SK-N-SH (cell line): ENCODE results near the gene RAPGEF3. TPM values are rescaled to one million over a fixed set of nuclear protein-coding genes. Genes with fewer than 3 reads are reported as not detected.

Experiments
- CTCF ChIA-PET: fragments of 300-600, 350-600 bp; formaldehyde crosslinking; extraction: SDS; loops from one replicate; lab custom pipeline; 2021; lab: Yijun Ruan, JAX
- POLR2A ChIA-PET: fragments of 350-600 bp; sonication (Branson Sonifier 250); formaldehyde crosslinking; extraction: SDS; loops from one replicate; lab custom pipeline; 2020; ENCODE audit warnings: antibody characterized with exemption, inconsistent platforms; lab: Yijun Ruan, JAX
- DNase-seq: peaks from one replicate; pipeline ENCODE4 v3.0.0; 2012
- H2AFZ ChIP-seq: fragments of 200-600 bp; sonication (generic); 2 replicates; pipeline ENCODE4 v1.8.1; 2016; ENCODE audit warnings: antibody characterized with exemption, mild to moderate bottlenecking, low read depth
- H3F3A ChIP-seq: fragments of 200-600 bp; sonication (generic); replicated peaks from 2 replicates; pipeline ENCODE3; 2016; ENCODE audit warnings: antibody characterized with exemption, mild to moderate bottlenecking; ENCODE audit not compliant: insufficient read depth
- H3K27ac ChIP-seq, 2 experiments: fragments of 200-500 bp in 1 of 2; fragments of 200-600 bp in 1 of 2; sonication (Bioruptor generic) in 1 of 2; sonication (generic), shearing (Covaris generic) in 1 of 2; 2 replicates each; pipeline versions ENCODE4 v1.5.1 to v1.6.1; 2014 to 2016; ENCODE audit warnings: low read depth in 2 of 2, inconsistent platforms in 1 of 2, low read length in 1 of 2, mild to moderate bottlenecking in 1 of 2, mixed read lengths in 1 of 2
- H3K27me3 ChIP-seq: fragments of 200-600 bp; sonication (generic), shearing (Covaris generic); 2 replicates; pipeline ENCODE4 v1.6.1; 2016; ENCODE audit warnings: mixed run types; ENCODE audit not compliant: insufficient read depth
- H3K36me3 ChIP-seq, 2 experiments: fragments of 200-500 bp in 1 of 2; fragments of 200-600 bp in 1 of 2; sonication (Bioruptor generic) in 1 of 2; sonication (generic) in 1 of 2; replicated peaks in 1 of 2; 2 replicates each; pipeline versions ENCODE3 to v1.5.1; 2014 to 2016; ENCODE audit warnings: low read length in 1 of 2, mild to moderate bottlenecking in 1 of 2; ENCODE audit not compliant: insufficient read depth in 2 of 2, control insufficient read depth in 1 of 2
- H3K4me1 ChIP-seq, 2 experiments: fragments of 200-500 bp in 1 of 2; fragments of 200-600 bp in 1 of 2; sonication (Bioruptor generic) in 1 of 2; sonication (generic), shearing (Covaris generic) in 1 of 2; 2 replicates each; pipeline versions ENCODE4 v1.5.1 to v1.6.1; 2014 to 2016; ENCODE audit warnings: low read depth in 1 of 2, low read length in 1 of 2, mixed run types in 1 of 2; ENCODE audit not compliant: insufficient read depth in 2 of 2, control insufficient read depth in 1 of 2
- H3K4me2 ChIP-seq: fragments of 200-600 bp; sonication (generic), shearing (Covaris generic); 2 replicates; pipeline ENCODE4 v1.6.1; 2017; ENCODE audit warnings: mixed run types
- H3K4me3 ChIP-seq, 2 experiments: fragments of 200-500 bp in 1 of 2; fragments of 200-600 bp in 1 of 2; sonication (Bioruptor generic) in 1 of 2; sonication (generic), shearing (Covaris generic) in 1 of 2; 2 replicates each; pipeline versions ENCODE4 v1.5.1 to v1.8.1; 2014 to 2016; ENCODE audit warnings: low read depth in 2 of 2, inconsistent platforms in 1 of 2, low read length in 1 of 2, mild to moderate bottlenecking in 1 of 2, mixed read lengths in 1 of 2, moderate library complexity in 1 of 2
- H3K79me2 ChIP-seq: fragments of 200-600 bp; sonication (generic); 2 replicates; pipeline ENCODE4 v1.8.1; 2017; ENCODE audit warnings: mild to moderate bottlenecking; ENCODE audit not compliant: insufficient read depth
- H3K9ac ChIP-seq: fragments of 200-600 bp; sonication (generic); 2 replicates; pipeline ENCODE4 v1.6.1; 2017; ENCODE audit warnings: mixed run types
- H3K9me2 ChIP-seq: fragments of 200-600 bp; sonication (generic); 2 replicates; pipeline ENCODE4 v1.6.1; 2017; ENCODE audit warnings: mixed run types
- H3K9me3 ChIP-seq: fragments of 200-600 bp; sonication (generic); 2 replicates; pipeline ENCODE4 v1.6.1; 2017; ENCODE audit warnings: mixed run types, mild to moderate bottlenecking, moderate library complexity
- H4K20me1 ChIP-seq: fragments of 200-600 bp; sonication (generic); 2 replicates; pipeline ENCODE4 v1.6.1; 2017; ENCODE audit warnings: mild to moderate bottlenecking, mixed run types; ENCODE audit not compliant: insufficient read depth
- CHD2 ChIP-seq: fragments of 150-350 bp; IDR thresholded peaks from 2 replicates; pipeline ENCODE4 v1.6.1; 2018; ENCODE audit warnings: low read length; ENCODE audit not compliant: partially characterized antibody
- ELF1 ChIP-seq: IDR thresholded peaks from 2 replicates; pipeline ENCODE4 v1.4.0; 2012
- FOSL2 ChIP-seq: IDR thresholded peaks from 2 replicates; pipeline ENCODE4 v1.4.0; 2012; ENCODE audit warnings: low read depth, mild to moderate bottlenecking, moderate library complexity, borderline replicate concordance
- FOXJ3 ChIP-seq: sonication (generic); formaldehyde crosslinking; IDR thresholded peaks from 2 replicates; pipeline ENCODE4 v1.5.1; 2020; ENCODE audit warnings: mild to moderate bottlenecking, missing genetic modification reagents
- FOXM1 ChIP-seq: IDR thresholded peaks from 2 replicates; pipeline ENCODE4 v1.4.0; 2012; ENCODE audit warnings: low read depth, mild to moderate bottlenecking
- GABPA ChIP-seq: IDR thresholded peaks from 2 replicates; pipeline ENCODE4 v1.4.0; 2012; ENCODE audit warnings: low read depth, mild to moderate bottlenecking
- GATA2 ChIP-seq: sonication (generic); formaldehyde crosslinking; IDR thresholded peaks from 2 replicates; pipeline ENCODE4 v1.5.0; 2020; ENCODE audit warnings: mild to moderate bottlenecking, missing genetic modification reagents
- JUND ChIP-seq: IDR thresholded peaks from 2 replicates; pipeline ENCODE4 v1.4.0; 2012
- MEF2A ChIP-seq: IDR thresholded peaks from 2 replicates; pipeline ENCODE4 v1.4.0; 2012; ENCODE audit warnings: low read depth, borderline replicate concordance
- MXI1 ChIP-seq: IDR thresholded peaks from 2 replicates; pipeline ENCODE4 v1.6.1; 2012; ENCODE audit warnings: mild to moderate bottlenecking, low read depth, low read length, improper control_type of control experiment
- NRF1 ChIP-seq: IDR thresholded peaks from 2 replicates; pipeline ENCODE4 v1.6.1; 2012; ENCODE audit warnings: low read depth, mild to moderate bottlenecking, low read length
- RAD21 ChIP-seq: IDR thresholded peaks from 2 replicates; pipeline ENCODE4 v1.6.1; 2012; ENCODE audit warnings: mild to moderate bottlenecking, low read length
- RFX5 ChIP-seq: IDR thresholded peaks from 2 replicates; pipeline ENCODE4 v1.6.1; 2012; ENCODE audit warnings: mild to moderate bottlenecking, improper control_type of control experiment, low read length
- RXRA ChIP-seq: IDR thresholded peaks from 2 replicates; pipeline ENCODE4 v1.4.0; 2012; ENCODE audit warnings: low read depth, mild to moderate bottlenecking, borderline replicate concordance
- TAF1 ChIP-seq: IDR thresholded peaks from 2 replicates; pipeline ENCODE4 v1.6.1; 2012; ENCODE audit warnings: low read depth, mild to moderate bottlenecking, low read length, moderate library complexity, borderline replicate concordance
- TCF12 ChIP-seq: IDR thresholded peaks from 2 replicates; pipeline ENCODE4 v1.4.0; 2012
- WGBS: methylation state at CpG from one replicate; pipeline ENCODE4 v1.1.6; 2017; ENCODE audit warnings: low lambda C conversion rate; 5-methylcytosine and 5-hydroxymethylcytosine counted together
- polyA plus RNA-seq, 3 experiments: library from polyadenylated mRNA; depleted of rRNA; stranded (reverse); fragments of >200 nt; gene quantifications; 2 replicates each; pipeline ENCODE4 v1.2.3, GENCODE V29; 2012
- TF ChIP-seq, protein P1 (sequence below): fragments of 150-350 bp; IDR thresholded peaks from 2 replicates; pipeline ENCODE4 v1.6.1; 2016; ENCODE audit warnings: mild to moderate bottlenecking, low read depth, low read length
- TF ChIP-seq, protein P2 (sequence below): IDR thresholded peaks from 2 replicates; pipeline ENCODE4 v1.4.0; 2012; ENCODE audit warnings: low read depth, borderline replicate concordance
- TF ChIP-seq, protein P3 (sequence below): IDR thresholded peaks from 2 replicates; pipeline ENCODE4 v1.4.0; 2012; ENCODE audit warnings: low read depth, borderline replicate concordance
- TF ChIP-seq, protein P4 (sequence below): fragments of 200-600 bp; sonication (generic); IDR thresholded peaks from 2 replicates; pipeline ENCODE4 v1.6.1; 2017; ENCODE audit warnings: antibody characterized with exemption, mild to moderate bottlenecking, moderate library complexity
- TF ChIP-seq, protein P5 (sequence below): IDR thresholded peaks from 2 replicates; pipeline ENCODE4 v1.4.0; 2012; ENCODE audit warnings: low read depth

RAPGEF3 gene
- polyA plus RNA-seq, 1 of the 3 experiments (the other 2 are of a cell fraction), result 0.90 TPM

DNA sequence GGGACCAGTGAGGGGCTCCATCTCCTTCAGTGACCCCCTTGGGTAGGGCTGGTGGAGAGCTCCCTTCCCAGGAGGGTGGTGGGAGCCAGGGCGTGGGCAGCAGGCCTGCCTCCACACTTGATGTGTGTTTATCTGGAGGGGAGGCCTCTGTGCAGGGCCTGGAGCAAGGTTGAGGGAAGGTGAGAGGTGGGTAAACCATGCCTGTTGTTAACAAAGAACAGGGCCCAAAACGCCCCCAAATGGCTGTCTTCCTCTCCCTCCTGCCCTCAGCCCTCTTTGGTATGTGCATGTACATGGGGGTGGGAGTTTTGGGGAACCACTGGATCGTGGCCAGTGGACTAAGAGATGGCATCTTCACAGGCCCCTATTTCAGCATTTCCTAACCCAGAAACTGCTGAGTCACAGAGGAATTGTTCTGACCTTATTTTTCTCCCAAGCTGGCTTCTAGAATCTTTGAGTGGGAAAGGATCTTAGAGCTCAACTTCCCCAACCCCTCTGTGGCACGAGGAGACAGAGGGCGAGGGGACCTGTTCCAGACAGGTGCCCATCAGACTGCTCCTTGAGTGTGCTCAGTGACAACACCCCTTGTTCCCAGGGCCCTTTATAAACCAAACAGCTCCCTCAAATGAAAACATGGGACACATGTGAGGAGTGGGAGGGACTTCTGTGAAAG is 17.9 kb upstream of the RAPGEF3 start:
- Histone ChIP-seq H3F3A (peaks cover 23% of the 10 kb centered on the region), H3K4me2 (no peak overlapping the region), H3K9me3 (no peaks in the 10 kb centered on the region), H3K9me2 (no peaks in the 10 kb centered on the region), H3K36me3 (no peaks in the 10 kb centered on the region), H3K4me3 (no peak overlapping the region), H3K9ac (no peak overlapping the region), H3K27ac (peak overlapping the region in 1 of 2 experiments; percentile 79; a peak in 2 of 4 replicates), H2AFZ (no peak overlapping the region), H4K20me1 (no peaks in the 10 kb centered on the region), H3K4me1 (peaks cover 18 to 50% of the 10 kb centered on the region in 2 experiments; a peak in 3 of 4 replicates), H3K27me3 (no peaks in the 10 kb centered on the region), H3K79me2 (no peaks in the 10 kb centered on the region)
- WGBS, result 73% methylated on average over 5 of the region's 5 CpGs
- TF ChIP-seq GATA2 (CRISPR knock-in tag) (no peak), RAD21 (no peak), MEF2A (no peak), FOXM1 (no peak), JUND (no peak), ELF1 (no peak), GABPA (no peak), MXI1 (no peak), TCF12 (no peak), TAF1 (no peak)
- TF ChIP-seq, protein P1, sequence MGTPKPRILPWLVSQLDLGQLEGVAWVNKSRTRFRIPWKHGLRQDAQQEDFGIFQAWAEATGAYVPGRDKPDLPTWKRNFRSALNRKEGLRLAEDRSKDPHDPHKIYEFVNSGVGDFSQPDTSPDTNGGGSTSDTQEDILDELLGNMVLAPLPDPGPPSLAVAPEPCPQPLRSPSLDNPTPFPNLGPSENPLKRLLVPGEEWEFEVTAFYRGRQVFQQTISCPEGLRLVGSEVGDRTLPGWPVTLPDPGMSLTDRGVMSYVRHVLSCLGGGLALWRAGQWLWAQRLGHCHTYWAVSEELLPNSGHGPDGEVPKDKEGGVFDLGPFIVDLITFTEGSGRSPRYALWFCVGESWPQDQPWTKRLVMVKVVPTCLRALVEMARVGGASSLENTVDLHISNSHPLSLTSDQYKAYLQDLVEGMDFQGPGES, result no peak
- ChIA-PET CTCF (interaction anchor here (0.7 to 22.9 kb wide), 9 partner anchors 8 to 187 kb away, joined by 3 to 1294 read pairs (median 10); partner anchors contain the start of genes ENDOU, RAPGEF3, RPAP3 and TMEM106C), POLR2A (interaction anchor here (1.1 kb wide), 2 partner anchors 12 to 36 kb away, joined by 3 read pairs; no protein-coding TSS in a partner anchor)
- no peak for DNase-seq

DNA sequence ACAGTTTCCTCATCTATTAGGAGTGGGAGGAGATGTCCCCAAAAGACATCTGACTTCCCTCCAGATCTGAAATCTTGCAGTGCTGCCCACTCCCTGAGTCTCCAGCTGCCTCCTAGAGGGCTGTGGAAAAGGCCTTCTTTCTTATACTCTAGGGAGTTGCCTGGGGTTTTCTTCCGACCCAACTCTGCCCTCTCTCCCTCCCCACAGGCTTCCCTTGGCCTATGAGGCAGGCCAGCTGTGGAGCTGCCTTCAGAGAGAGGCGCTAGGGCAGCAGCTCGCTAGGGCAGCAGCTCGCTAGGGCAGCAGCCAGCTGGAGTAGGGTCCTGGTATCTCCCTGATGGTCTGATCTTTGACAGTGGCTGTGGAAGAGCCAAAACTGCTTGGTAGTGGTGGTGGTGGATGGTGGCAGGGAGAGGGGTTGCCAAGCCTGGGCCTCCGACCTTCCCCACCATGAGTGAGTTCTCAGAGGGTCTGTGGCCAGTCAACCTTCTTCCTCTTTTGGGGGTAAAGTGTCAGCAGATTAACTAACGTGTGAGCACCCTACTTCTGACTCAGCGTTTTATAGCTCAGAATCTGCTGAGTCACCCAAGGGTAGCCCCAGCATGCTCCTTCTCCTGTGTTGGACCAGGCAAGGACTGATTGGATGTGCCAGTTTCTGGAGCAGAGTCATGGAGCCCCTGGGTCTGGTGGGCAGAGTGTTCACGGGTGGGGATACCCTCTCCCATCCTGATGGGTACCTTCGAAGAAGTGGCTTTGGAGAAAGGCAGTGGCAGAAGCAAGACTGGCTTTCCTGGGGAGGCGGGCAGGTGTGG is 16.6 kb upstream of the RAPGEF3 start:
- H3K27me3 ChIP-seq, result no peaks in the 10 kb centered on the region
- H3K79me2 ChIP-seq, result no peaks in the 10 kb centered on the region
- CTCF ChIA-PET, result interaction anchor here (0.6 to 22.9 kb wide), 8 partner anchors 7 to 422 kb away, joined by 3 to 1294 read pairs (median 48); partner anchors contain the start of genes ENDOU, RAPGEF3 and RPAP3
- no peaks in the 10 kb centered on the region for H4K20me1 ChIP-seq
- peaks cover 17% of the 10 kb centered on the region for H3F3A ChIP-seq
- no peaks in the 10 kb centered on the region for H3K36me3 ChIP-seq
- no peak overlapping the region for H3K4me3 ChIP-seq
- H3K9me3 ChIP-seq, result no peaks in the 10 kb centered on the region
- H3K9ac ChIP-seq, result no peak overlapping the region
- POLR2A ChIA-PET, result no interaction called here
- DNase-seq, result no peak
- 98% methylated on average over 8 of the region's 10 CpGs for WGBS
- H3K4me1 ChIP-seq, result peaks cover 18 to 50% of the 10 kb centered on the region in 2 experiments; a peak in 3 of 4 replicates
- H3K27ac ChIP-seq, result no peak overlapping the region; a peak in 1 of 4 replicates
- no peaks in the 10 kb centered on the region for H3K9me2 ChIP-seq
- no peak overlapping the region for H3K4me2 ChIP-seq
- H2AFZ ChIP-seq, result no peak overlapping the region
- no peak for TF ChIP-seq RFX5
- no peak for TF ChIP-seq GABPA
- no peak for TF ChIP-seq MXI1
- TF ChIP-seq, protein P2, sequence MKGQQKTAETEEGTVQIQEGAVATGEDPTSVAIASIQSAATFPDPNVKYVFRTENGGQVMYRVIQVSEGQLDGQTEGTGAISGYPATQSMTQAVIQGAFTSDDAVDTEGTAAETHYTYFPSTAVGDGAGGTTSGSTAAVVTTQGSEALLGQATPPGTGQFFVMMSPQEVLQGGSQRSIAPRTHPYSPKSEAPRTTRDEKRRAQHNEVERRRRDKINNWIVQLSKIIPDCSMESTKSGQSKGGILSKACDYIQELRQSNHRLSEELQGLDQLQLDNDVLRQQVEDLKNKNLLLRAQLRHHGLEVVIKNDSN, result no peak
- no peak for TF ChIP-seq NRF1
- TF ChIP-seq, protein P3, sequence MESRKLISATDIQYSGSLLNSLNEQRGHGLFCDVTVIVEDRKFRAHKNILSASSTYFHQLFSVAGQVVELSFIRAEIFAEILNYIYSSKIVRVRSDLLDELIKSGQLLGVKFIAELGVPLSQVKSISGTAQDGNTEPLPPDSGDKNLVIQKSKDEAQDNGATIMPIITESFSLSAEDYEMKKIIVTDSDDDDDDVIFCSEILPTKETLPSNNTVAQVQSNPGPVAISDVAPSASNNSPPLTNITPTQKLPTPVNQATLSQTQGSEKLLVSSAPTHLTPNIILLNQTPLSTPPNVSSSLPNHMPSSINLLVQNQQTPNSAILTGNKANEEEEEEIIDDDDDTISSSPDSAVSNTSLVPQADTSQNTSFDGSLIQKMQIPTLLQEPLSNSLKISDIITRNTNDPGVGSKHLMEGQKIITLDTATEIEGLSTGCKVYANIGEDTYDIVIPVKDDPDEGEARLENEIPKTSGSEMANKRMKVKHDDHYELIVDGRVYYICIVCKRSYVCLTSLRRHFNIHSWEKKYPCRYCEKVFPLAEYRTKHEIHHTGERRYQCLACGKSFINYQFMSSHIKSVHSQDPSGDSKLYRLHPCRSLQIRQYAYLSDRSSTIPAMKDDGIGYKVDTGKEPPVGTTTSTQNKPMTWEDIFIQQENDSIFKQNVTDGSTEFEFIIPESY, result no peak
- TF ChIP-seq FOXJ3 (CRISPR knock-in tag), result no peak
- TF ChIP-seq RXRA, result no peak
- TF ChIP-seq FOSL2, result no peak
- TF ChIP-seq, protein P4, sequence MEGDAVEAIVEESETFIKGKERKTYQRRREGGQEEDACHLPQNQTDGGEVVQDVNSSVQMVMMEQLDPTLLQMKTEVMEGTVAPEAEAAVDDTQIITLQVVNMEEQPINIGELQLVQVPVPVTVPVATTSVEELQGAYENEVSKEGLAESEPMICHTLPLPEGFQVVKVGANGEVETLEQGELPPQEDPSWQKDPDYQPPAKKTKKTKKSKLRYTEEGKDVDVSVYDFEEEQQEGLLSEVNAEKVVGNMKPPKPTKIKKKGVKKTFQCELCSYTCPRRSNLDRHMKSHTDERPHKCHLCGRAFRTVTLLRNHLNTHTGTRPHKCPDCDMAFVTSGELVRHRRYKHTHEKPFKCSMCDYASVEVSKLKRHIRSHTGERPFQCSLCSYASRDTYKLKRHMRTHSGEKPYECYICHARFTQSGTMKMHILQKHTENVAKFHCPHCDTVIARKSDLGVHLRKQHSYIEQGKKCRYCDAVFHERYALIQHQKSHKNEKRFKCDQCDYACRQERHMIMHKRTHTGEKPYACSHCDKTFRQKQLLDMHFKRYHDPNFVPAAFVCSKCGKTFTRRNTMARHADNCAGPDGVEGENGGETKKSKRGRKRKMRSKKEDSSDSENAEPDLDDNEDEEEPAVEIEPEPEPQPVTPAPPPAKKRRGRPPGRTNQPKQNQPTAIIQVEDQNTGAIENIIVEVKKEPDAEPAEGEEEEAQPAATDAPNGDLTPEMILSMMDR, result no peak
- TF ChIP-seq CHD2, result no peak
- TF ChIP-seq, protein P5, sequence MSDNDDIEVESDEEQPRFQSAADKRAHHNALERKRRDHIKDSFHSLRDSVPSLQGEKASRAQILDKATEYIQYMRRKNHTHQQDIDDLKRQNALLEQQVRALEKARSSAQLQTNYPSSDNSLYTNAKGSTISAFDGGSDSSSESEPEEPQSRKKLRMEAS, result no peak
